K562 (cell line): ENCODE results near the gene PRRT1. TPM values are rescaled to one million over a fixed set of nuclear protein-coding genes. Genes with fewer than 3 reads are reported as not detected.

Experiments
- ATAC-seq: fragments of 200-7000 bp; cut with Tn5 transposase; 3 replicates; pipeline ENCODE4 v1.9.1; 2020; ENCODE audit warnings: moderate library complexity
- BruUV-seq: library from RNA; stranded (reverse); fragments of 400-500 nt; replicated peaks from 2 replicates; lab custom pipeline; 2021; lab: Mats Ljungman, UMichigan
- CTCF ChIA-PET: fragments of 300-600 bp; formaldehyde crosslinking; extraction: SDS; loops from one replicate; lab custom pipeline; 2021; ENCODE audit warnings: low intra/inter-chr PET ratio; lab: Yijun Ruan, JAX
- POLR2A ChIA-PET: fragments of 300-600, 350-650 bp; sonication (Branson Sonifier 250); formaldehyde crosslinking; extraction: SDS; loops from one replicate; lab custom pipeline; 2021; ENCODE audit warnings: antibody characterized with exemption, inconsistent platforms; lab: Yijun Ruan, JAX
- DNase-seq, 4 experiments: peaks; one replicate each; pipeline versions ENCODE4 v3.0.0 to v3.0.0-alpha.2; 2011 to 2018; ENCODE audit warnings: low spot score in 3 of 4, mixed read lengths in 3 of 4; ENCODE audit errors: extremely low read depth in 1 of 4
- FAIRE-seq: peaks from 2 replicates; lab custom pipeline; 2011; peaks lifted over from hg19 to GRCh38; lab: Jason Lieb, UNC
- H2AFZ ChIP-seq: 2 replicates; pipeline ENCODE4 v1.6.0; 2011; ENCODE audit warnings: low read depth, low read length, control low read depth, inconsistent platforms
- H3K27ac ChIP-seq: fragments of 200-600 bp; 3 replicates; pipeline ENCODE4 v1.8.0; 2011; ENCODE audit warnings: low read depth, mild to moderate bottlenecking, control low read depth, inconsistent platforms, low read length, moderate library complexity, mixed read lengths; ENCODE audit errors: extremely low read depth
- H3K27me3 ChIP-seq, 2 experiments: fragments of 300-600 bp in 1 of 2; 2 replicates in 1 of 2; 3 replicates in 1 of 2; pipeline versions ENCODE4 v1.6.0 to v1.8.0; 2011; ENCODE audit warnings: inconsistent platforms in 2 of 2, low read length in 2 of 2, mild to moderate bottlenecking in 1 of 2, mixed read lengths in 1 of 2, moderate library complexity in 1 of 2; ENCODE audit not compliant: control insufficient read depth in 2 of 2, insufficient read depth in 2 of 2
- H3K36me3 ChIP-seq: fragments of 300-600 bp; 3 replicates; pipeline ENCODE4 v1.8.0; 2011; ENCODE audit warnings: mild to moderate bottlenecking, low read length, inconsistent platforms; ENCODE audit not compliant: control insufficient read depth, insufficient read depth
- H3K4me1 ChIP-seq, 2 experiments: fragments of 200-600 bp in 1 of 2; replicated peaks in 1 of 2; 2 replicates in 1 of 2; 3 replicates in 1 of 2; pipeline versions ENCODE4 v1.5.1 to v1.8.0; 2011; ENCODE audit warnings: inconsistent platforms in 2 of 2, low read length in 2 of 2, mild to moderate bottlenecking in 1 of 2, mixed read lengths in 1 of 2, moderate library complexity in 1 of 2; ENCODE audit not compliant: control insufficient read depth in 2 of 2, insufficient read depth in 2 of 2
- H3K4me2 ChIP-seq: 2 replicates; pipeline ENCODE4 v1.6.1; 2011; ENCODE audit warnings: low read length, control low read depth, inconsistent platforms, mixed read lengths; ENCODE audit not compliant: insufficient read depth
- H3K4me3 ChIP-seq: fragments of 200-600 bp; sonication (generic), shearing (Covaris generic); 2 replicates; pipeline ENCODE4 v1.5.1; 2016; ENCODE audit warnings: control low read depth, inconsistent platforms
- H3K79me2 ChIP-seq: fragments of 200-600 bp; 3 replicates; pipeline ENCODE4 v1.8.0; 2011; ENCODE audit warnings: low read length, inconsistent platforms; ENCODE audit not compliant: control insufficient read depth, insufficient read depth
- H3K9ac ChIP-seq, 2 experiments: 2 replicates each; pipeline versions ENCODE4 v1.6.0 to v1.6.1; 2011; ENCODE audit warnings: low read depth in 2 of 2, low read length in 2 of 2, control low read depth in 1 of 2, inconsistent platforms in 1 of 2, mild to moderate bottlenecking in 1 of 2, mixed read lengths in 1 of 2; ENCODE audit not compliant: insufficient read depth in 1 of 2
- H3K9me1 ChIP-seq: one replicate; pipeline ENCODE4 v1.6.0; 2011; ENCODE audit warnings: inconsistent platforms, mild to moderate bottlenecking, low read length, moderate library complexity; ENCODE audit not compliant: control insufficient read depth, insufficient read depth
- H3K9me3 ChIP-seq: replicated peaks from 2 replicates; pipeline ENCODE4 v1.5.1; 2011; ENCODE audit warnings: low read depth, low read length, inconsistent platforms; ENCODE audit not compliant: control insufficient read depth, insufficient read depth
- H4K20me1 ChIP-seq: replicated peaks from 2 replicates; pipeline ENCODE4 v1.6.1; 2011; ENCODE audit warnings: low read length, inconsistent platforms, mixed read lengths; ENCODE audit not compliant: control insufficient read depth, insufficient read depth
- RBFOX2 ChIP-seq: fragments of 200-400 bp; formaldehyde crosslinking; IDR thresholded peaks from 2 replicates; pipeline ENCODE4 v1.6.1; 2017; ENCODE audit warnings: low read depth, mild to moderate bottlenecking, low read length, moderate library complexity
- RHOXF2B ChIP-seq: fragments of 250-450 bp; sonication (Bioruptor Pico); conservative IDR thresholded peaks from 2 replicates; pipeline ENCODE4 v1.5.1; 2021
- SREBF2 ChIP-seq: sonication (generic); formaldehyde crosslinking; IDR thresholded peaks from 2 replicates; pipeline ENCODE4 v1.4.0; 2020; ENCODE audit warnings: mild to moderate bottlenecking, missing genetic modification reagents
- ZFX ChIP-seq: sonication (generic); formaldehyde crosslinking; IDR thresholded peaks from 2 replicates; pipeline ENCODE4 v1.8.0; 2022; ENCODE audit warnings: mild to moderate bottlenecking, missing genetic modification reagents, moderate library complexity
- ZZZ3 ChIP-seq: fragments of 450-650 bp; IDR thresholded peaks from 2 replicates; pipeline ENCODE4 v1.6.1; 2016; ENCODE audit warnings: antibody characterized with exemption, mild to moderate bottlenecking, moderate library complexity
- WGBS: fragments of 100-300 bp; shearing (Covaris generic); methylation state at CpG from one replicate; pipeline ENCODE4 v1.1.6; 2016; ENCODE audit warnings: low coverage, mixed read lengths; ENCODE audit not compliant: insufficient coverage; ENCODE audit errors: missing lambda C conversion rate; 5-methylcytosine and 5-hydroxymethylcytosine counted together
- in situ Hi-C: fragments of 300-500 bp; cut with MboI; formaldehyde crosslinking; loops from 4 replicates; pipeline ENCODE4 v1.15.0; 2018; ENCODE audit warnings: inconsistent platforms, mixed read lengths
- intact Hi-C: fragments of 100-400 bp; cut with micrococcal nuclease; formaldehyde crosslinking; loops from 2 replicates; pipeline ENCODE4 v1.14.2; 2022
- polyA plus RNA-seq, 8 experiments: library from polyadenylated mRNA; depleted of rRNA in 4 of 8; stranded (reverse) in 5 of 8; unstranded in 3 of 8; fragments of >200 nt; fragmentation: Nextera tagmentation in 2 of 8; fragmentation: Illumina TruSeq in 1 of 8; extraction: Ambion mirVana in 2 of 8; extraction: Trizol in 1 of 8; gene quantifications; 2 replicates each; pipeline versions ENCODE4 v1.2.1 to v1.2.3, GENCODE V29; 2011 to 2014; ENCODE audit warnings: inconsistent platforms in 1 of 8, missing spikeins in 1 of 8
- total RNA-seq, 7 experiments: library from RNA; depleted of rRNA in 6 of 7; stranded (reverse); fragments of >200 nt in 6 of 7; fragmentation: Illumina TruSeq in 2 of 7; extraction: Trizol in 2 of 7; gene quantifications; 2 replicates each; pipeline versions ENCODE4 v1.2.1 to v1.2.3, GENCODE V29; 2011 to 2021; ENCODE audit warnings: low replicate concordance in 1 of 7
- TF ChIP-seq, protein P1 (sequence below): fragments of 200-800 bp; sonication (Bioruptor generic); IDR thresholded peaks from 2 replicates; pipeline ENCODE4 v1.6.1; 2017; ENCODE audit warnings: missing genetic modification characterization, missing compliant biosample characterization
- TF ChIP-seq, protein P2 (sequence below): fragments of 450-650 bp; IDR thresholded peaks from 2 replicates; pipeline ENCODE4 v1.6.1; 2016; ENCODE audit warnings: mild to moderate bottlenecking, moderate library complexity
- TF ChIP-seq, protein P3 (sequence below): sonication (generic); formaldehyde crosslinking; IDR thresholded peaks from 2 replicates; pipeline ENCODE4 v1.8.0; 2022; ENCODE audit warnings: mild to moderate bottlenecking, missing genetic modification reagents

Gene PRRT1
- total and polyA plus RNA-seq, 9 of the 15 experiments (the other 6 are each of a cell fraction or from before 2014, with no cell fraction given), result 0.14 to 3.5 (median 0.41) TPM

DNA sequence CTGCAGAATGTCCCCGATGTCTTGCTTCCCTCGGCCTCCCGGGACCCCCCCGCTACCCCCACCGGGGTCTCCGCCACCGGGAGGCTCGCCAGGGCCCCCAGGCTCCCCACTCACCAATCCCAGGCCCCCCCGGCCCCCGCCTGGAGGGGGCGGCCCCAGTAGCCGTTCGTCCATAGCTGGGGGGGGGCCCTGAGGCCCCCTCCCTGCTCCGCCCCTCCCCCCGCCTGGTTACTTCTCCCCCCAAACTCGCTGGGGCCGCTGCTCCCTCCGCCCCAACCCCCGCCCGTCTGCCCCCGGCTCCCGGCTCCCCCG is 38.0 kb upstream of the PRRT1 start:
- H3K9me3 ChIP-seq, result no peaks in the 10 kb centered on the region
- FAIRE-seq, result no peak
- H4K20me1 ChIP-seq, result no peaks in the 10 kb centered on the region
- DNase-seq, result peak in 3 of 4 experiments; percentile 53 to 83 (median 78)
- H2AFZ ChIP-seq, result no peak overlapping the region
- no peak for ATAC-seq
- H3K9me1 ChIP-seq, result no peaks in the 10 kb centered on the region
- intact Hi-C loops (loop anchor here (10.0 kb wide), 1 partner anchor 285 kb away; the partner anchor contains the start of gene ZBTB12), in situ Hi-C loops (no loop called here)
- POLR2A ChIA-PET, result interaction anchor here (0.6 to 2.5 kb wide), 5 partner anchors 8 to 326 kb away, joined by 3 to 10 read pairs (median 3); partner anchors contain the start of gene FKBPL
- peaks cover 33% of the 10 kb centered on the region; the same call in 2 of the 3 replicates for H3K36me3 ChIP-seq
- H3K27me3 ChIP-seq, result no peaks in the 10 kb centered on the region
- peak overlapping the region; percentile 93 for H3K27ac ChIP-seq
- H3K4me2 ChIP-seq, result peak overlapping the region; percentile 90
- 0% methylated on average over 1 of the region's 23 CpGs for WGBS
- peaks cover 69 to 71% of the 10 kb centered on the region in 2 experiments for H3K4me1 ChIP-seq
- H3K4me3 ChIP-seq, result peak overlapping the region; percentile 79
- H3K79me2 ChIP-seq, result peaks cover 63% of the 10 kb centered on the region
- peak overlapping the region; percentile 89 to 95 for H3K9ac ChIP-seq
- CTCF ChIA-PET, result no interaction called here
- no TSS peak for BruUV-seq
- TF ChIP-seq ZFX (CRISPR knock-in tag) (0 out of 2 replicates have a peak, but pooled peaks have one; percentile 9), ZZZ3 (no peak), RBFOX2 (peak; percentile 48), RHOXF2B (CRISPR knock-in tag) (no peak), SREBF2 (CRISPR knock-in tag) (no peak)
- TF ChIP-seq, protein P1, sequence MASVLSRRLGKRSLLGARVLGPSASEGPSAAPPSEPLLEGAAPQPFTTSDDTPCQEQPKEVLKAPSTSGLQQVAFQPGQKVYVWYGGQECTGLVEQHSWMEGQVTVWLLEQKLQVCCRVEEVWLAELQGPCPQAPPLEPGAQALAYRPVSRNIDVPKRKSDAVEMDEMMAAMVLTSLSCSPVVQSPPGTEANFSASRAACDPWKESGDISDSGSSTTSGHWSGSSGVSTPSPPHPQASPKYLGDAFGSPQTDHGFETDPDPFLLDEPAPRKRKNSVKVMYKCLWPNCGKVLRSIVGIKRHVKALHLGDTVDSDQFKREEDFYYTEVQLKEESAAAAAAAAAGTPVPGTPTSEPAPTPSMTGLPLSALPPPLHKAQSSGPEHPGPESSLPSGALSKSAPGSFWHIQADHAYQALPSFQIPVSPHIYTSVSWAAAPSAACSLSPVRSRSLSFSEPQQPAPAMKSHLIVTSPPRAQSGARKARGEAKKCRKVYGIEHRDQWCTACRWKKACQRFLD (CRISPR knock-in tag), result peak; percentile 16; the same call in 1 of the 2 replicates
- TF ChIP-seq, protein P2, sequence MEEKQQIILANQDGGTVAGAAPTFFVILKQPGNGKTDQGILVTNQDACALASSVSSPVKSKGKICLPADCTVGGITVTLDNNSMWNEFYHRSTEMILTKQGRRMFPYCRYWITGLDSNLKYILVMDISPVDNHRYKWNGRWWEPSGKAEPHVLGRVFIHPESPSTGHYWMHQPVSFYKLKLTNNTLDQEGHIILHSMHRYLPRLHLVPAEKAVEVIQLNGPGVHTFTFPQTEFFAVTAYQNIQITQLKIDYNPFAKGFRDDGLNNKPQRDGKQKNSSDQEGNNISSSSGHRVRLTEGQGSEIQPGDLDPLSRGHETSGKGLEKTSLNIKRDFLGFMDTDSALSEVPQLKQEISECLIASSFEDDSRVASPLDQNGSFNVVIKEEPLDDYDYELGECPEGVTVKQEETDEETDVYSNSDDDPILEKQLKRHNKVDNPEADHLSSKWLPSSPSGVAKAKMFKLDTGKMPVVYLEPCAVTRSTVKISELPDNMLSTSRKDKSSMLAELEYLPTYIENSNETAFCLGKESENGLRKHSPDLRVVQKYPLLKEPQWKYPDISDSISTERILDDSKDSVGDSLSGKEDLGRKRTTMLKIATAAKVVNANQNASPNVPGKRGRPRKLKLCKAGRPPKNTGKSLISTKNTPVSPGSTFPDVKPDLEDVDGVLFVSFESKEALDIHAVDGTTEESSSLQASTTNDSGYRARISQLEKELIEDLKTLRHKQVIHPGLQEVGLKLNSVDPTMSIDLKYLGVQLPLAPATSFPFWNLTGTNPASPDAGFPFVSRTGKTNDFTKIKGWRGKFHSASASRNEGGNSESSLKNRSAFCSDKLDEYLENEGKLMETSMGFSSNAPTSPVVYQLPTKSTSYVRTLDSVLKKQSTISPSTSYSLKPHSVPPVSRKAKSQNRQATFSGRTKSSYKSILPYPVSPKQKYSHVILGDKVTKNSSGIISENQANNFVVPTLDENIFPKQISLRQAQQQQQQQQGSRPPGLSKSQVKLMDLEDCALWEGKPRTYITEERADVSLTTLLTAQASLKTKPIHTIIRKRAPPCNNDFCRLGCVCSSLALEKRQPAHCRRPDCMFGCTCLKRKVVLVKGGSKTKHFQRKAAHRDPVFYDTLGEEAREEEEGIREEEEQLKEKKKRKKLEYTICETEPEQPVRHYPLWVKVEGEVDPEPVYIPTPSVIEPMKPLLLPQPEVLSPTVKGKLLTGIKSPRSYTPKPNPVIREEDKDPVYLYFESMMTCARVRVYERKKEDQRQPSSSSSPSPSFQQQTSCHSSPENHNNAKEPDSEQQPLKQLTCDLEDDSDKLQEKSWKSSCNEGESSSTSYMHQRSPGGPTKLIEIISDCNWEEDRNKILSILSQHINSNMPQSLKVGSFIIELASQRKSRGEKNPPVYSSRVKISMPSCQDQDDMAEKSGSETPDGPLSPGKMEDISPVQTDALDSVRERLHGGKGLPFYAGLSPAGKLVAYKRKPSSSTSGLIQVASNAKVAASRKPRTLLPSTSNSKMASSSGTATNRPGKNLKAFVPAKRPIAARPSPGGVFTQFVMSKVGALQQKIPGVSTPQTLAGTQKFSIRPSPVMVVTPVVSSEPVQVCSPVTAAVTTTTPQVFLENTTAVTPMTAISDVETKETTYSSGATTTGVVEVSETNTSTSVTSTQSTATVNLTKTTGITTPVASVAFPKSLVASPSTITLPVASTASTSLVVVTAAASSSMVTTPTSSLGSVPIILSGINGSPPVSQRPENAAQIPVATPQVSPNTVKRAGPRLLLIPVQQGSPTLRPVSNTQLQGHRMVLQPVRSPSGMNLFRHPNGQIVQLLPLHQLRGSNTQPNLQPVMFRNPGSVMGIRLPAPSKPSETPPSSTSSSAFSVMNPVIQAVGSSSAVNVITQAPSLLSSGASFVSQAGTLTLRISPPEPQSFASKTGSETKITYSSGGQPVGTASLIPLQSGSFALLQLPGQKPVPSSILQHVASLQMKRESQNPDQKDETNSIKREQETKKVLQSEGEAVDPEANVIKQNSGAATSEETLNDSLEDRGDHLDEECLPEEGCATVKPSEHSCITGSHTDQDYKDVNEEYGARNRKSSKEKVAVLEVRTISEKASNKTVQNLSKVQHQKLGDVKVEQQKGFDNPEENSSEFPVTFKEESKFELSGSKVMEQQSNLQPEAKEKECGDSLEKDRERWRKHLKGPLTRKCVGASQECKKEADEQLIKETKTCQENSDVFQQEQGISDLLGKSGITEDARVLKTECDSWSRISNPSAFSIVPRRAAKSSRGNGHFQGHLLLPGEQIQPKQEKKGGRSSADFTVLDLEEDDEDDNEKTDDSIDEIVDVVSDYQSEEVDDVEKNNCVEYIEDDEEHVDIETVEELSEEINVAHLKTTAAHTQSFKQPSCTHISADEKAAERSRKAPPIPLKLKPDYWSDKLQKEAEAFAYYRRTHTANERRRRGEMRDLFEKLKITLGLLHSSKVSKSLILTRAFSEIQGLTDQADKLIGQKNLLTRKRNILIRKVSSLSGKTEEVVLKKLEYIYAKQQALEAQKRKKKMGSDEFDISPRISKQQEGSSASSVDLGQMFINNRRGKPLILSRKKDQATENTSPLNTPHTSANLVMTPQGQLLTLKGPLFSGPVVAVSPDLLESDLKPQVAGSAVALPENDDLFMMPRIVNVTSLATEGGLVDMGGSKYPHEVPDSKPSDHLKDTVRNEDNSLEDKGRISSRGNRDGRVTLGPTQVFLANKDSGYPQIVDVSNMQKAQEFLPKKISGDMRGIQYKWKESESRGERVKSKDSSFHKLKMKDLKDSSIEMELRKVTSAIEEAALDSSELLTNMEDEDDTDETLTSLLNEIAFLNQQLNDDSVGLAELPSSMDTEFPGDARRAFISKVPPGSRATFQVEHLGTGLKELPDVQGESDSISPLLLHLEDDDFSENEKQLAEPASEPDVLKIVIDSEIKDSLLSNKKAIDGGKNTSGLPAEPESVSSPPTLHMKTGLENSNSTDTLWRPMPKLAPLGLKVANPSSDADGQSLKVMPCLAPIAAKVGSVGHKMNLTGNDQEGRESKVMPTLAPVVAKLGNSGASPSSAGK, result no peak
- TF ChIP-seq, protein P3, sequence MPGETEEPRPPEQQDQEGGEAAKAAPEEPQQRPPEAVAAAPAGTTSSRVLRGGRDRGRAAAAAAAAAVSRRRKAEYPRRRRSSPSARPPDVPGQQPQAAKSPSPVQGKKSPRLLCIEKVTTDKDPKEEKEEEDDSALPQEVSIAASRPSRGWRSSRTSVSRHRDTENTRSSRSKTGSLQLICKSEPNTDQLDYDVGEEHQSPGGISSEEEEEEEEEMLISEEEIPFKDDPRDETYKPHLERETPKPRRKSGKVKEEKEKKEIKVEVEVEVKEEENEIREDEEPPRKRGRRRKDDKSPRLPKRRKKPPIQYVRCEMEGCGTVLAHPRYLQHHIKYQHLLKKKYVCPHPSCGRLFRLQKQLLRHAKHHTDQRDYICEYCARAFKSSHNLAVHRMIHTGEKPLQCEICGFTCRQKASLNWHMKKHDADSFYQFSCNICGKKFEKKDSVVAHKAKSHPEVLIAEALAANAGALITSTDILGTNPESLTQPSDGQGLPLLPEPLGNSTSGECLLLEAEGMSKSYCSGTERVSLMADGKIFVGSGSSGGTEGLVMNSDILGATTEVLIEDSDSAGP (CRISPR knock-in tag), result no peak
